Esophagus squamous epithelium (tissue), 4 donors: ENCODE measurements around the gene ACSS2.

Experiments
- POLR2A ChIP-seq, 4 donors: fragments of 450-650 bp; IDR thresholded peaks; one replicate each; pipeline ENCODE4 v1.6.1; 2017; ENCODE audit warnings: antibody characterized with exemption in 4 of 4, mild to moderate bottlenecking in 4 of 4, moderate library complexity in 3 of 4
- TF ChIP-seq, protein P1 (sequence below), 6 experiments: fragments of 450-650 bp in 4 of 6; fragments of 200-600 bp in 2 of 6; sonication (generic) in 2 of 6; IDR thresholded peaks; one replicate each; pipeline ENCODE4 v1.5.1; 2016 to 2019; ENCODE audit warnings: antibody characterized with exemption in 6 of 6, mild to moderate bottlenecking in 4 of 6, moderate library complexity in 4 of 6

- TF ChIP-seq, protein P1, sequence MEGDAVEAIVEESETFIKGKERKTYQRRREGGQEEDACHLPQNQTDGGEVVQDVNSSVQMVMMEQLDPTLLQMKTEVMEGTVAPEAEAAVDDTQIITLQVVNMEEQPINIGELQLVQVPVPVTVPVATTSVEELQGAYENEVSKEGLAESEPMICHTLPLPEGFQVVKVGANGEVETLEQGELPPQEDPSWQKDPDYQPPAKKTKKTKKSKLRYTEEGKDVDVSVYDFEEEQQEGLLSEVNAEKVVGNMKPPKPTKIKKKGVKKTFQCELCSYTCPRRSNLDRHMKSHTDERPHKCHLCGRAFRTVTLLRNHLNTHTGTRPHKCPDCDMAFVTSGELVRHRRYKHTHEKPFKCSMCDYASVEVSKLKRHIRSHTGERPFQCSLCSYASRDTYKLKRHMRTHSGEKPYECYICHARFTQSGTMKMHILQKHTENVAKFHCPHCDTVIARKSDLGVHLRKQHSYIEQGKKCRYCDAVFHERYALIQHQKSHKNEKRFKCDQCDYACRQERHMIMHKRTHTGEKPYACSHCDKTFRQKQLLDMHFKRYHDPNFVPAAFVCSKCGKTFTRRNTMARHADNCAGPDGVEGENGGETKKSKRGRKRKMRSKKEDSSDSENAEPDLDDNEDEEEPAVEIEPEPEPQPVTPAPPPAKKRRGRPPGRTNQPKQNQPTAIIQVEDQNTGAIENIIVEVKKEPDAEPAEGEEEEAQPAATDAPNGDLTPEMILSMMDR (IDR thresholded peaks at IDR 0.05) = no peak
- no peak for TF ChIP-seq POLR2A (IDR thresholded peaks at IDR 0.05)
Measured at GRCh38 chr20:34956751-34957472, 80.5 kb downstream of the ACSS2 start.
